Superior temporal gyrus (tissue), 1 donor: Measurements from ENCODE around the gene EFNA2.

Experiments
- DNase-seq: peaks from one replicate; pipeline ENCODE4 v3.0.0-alpha.2; 2016; ENCODE audit errors: extremely low spot score

Gene EFNA2

DNA sequence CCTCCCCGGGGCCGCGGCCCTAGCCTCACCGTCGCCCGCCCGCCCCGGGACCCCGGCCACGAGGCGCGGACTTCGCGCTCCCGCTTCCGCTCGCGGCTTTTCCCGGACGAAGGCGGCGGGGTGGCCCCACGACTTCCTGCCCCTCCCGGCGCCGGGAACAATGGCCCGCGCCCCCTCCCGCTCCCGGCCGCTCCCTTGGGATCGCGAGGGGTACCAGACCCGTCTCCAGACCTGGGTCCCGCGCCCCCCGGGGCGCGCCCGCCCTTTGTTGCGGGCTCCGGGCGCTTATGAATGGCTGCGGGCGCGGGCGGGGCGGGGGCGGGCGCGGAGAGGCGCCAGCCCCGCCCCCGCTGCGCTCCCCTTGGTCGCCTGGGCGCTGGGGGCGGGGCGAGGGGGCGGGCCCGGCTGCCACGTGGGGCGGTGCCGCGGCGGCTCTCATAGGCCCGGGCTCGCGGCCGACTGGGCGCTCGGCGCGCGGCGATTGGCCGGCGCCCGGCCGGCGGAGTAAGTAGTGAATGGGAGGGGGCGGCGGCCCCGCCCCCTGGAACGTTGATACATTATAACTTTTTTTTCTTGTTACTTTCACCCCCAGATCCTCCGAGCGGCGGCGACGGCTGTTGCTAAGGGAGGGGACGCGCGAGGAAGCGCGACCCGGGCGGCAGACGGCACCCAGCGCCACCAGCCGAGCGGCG, 36.2 kb upstream of the EFNA2 start:
- DNase-seq: peak; percentile 88

DNA sequence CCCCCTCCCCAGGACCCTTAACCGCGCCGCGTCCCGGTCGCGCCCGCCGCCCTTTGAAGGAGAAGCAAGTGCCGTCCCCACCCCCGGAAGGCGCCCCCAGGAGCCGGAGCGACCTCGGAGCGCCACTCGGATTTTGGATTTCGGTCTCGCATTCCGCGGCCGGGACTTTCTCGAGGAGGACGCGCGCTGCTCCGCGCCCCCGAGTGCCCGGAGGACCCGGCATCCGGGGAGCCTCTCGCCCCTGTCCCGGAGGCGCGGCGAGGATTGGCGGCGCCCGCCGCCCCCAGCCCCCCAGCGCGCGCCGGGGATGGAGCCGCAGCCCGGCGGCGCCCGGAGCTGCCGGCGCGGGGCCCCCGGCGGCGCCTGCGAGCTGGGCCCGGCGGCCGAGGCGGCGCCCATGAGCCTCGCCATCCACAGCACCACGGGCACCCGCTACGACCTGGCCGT, 35.7 kb upstream of the EFNA2 start:
- no peak for DNase-seq

- peak; percentile 30 for DNase-seq
Measured at GRCh38 chr19:1250437-1251260, 35.0 kb upstream of the EFNA2 start.

DNA sequence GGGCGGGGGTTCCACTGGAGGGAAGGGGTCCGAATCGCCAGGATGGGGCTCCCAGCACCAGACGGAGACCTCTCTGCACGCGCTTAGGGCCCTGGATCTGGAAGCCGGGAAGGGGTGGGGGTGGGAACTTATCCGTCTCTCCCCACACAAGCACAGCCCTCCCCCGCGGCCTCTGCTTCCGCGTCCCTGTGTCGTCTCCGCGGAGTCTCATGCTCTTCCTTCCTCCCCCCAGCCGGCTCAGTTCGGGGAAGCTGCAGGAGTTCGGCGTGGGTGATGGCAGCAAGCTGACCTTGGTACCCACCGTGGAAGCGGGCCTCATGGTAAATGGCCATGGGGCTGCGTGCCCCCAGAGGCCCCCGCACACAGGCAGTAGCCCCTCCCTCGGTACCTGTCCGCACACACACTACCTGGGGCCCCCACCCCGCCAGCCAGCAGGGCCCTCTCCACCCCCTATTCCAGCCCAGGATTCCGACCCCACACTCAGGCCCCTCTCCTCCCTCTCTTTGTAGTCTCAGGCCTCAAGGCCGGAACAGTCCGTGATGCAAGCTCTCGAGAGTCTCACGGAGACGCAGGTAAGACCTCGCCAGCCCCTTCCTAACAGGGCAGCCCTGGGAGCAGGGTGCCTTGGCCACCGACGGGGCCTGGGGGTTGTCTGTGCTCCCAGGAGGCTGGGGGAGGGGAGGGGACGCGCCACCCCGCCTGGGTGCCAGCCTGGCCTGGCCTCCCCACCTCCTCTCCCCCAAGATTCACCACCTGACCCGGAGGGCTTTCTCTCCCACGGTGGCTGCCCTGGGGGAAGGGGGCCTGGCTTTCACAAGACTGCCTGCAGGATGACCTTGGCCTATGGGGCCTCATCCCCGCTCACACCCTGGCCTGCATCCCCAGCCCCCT, 34.1 kb upstream of the EFNA2 start:
- DNase-seq: peak; percentile 60

GRCh38 chr19:1252221-1252820, 33.4 kb upstream of the EFNA2 start:
- peak; percentile 74 for DNase-seq

GRCh38 chr19:1252821-1253513, 32.7 kb upstream of the EFNA2 start:
- peak; percentile 80 for DNase-seq

GRCh38 chr19:1253514-1254080, 32.1 kb upstream of the EFNA2 start:
- DNase-seq: no peak

DNA sequence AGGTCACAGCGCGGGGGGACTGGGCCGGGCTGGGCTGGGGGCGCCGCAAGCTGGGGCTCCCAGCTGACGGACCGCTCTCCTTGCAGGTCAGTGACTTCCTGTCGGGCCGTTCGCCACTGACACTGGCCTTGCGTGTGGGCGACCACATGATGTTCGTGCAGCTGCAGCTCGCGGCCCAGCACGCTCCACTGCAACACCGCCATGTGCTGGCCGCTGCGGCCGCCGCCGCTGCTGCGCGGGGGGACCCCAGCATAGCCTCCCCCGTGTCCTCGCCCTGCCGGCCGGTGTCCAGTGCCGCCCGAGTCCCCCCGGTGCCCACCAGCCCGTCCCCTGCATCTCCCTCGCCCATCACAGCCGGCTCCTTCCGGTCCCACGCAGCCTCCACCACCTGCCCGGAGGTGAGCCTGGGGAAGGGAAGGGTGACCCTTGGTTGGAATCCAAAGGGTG, 31.6 kb upstream of the EFNA2 start:
- peak; percentile 60 for DNase-seq

DNA sequence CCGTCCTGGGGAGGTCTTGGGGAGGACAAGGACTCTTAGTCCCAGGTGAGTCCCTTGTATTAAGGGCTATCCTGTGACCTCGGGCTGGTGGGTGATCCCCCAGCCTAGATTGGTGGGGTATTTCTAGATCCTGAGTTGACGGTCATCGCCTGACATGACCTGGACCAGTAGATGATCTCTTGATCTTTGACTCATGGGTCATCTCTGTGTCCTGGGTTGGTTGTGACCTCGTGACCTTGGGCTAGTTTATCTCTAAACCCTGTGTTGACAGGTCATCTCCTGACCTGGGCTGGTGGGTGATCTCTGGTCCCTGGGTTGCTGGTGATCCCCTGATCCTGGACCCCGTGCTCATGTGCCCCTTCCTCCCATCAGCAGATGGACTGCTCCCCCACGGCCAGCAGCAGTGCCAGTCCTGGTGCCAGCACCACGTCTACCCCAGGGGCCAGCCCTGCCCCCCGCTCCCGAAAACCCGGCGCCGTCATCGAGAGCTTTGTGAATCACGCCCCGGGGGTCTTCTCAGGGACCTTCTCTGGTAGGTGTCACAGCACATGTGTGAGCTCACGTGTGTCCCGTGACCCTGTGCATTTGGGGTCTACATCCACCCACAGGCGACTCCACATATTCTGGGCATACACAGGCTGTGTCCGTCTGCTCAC, 31.0 kb upstream of the EFNA2 start:
- DNase-seq: peak; percentile 21

- DNase-seq: peak; percentile 79
Measured at GRCh38 chr19:1255186-1256161, 30.2 kb upstream of the EFNA2 start.

DNA sequence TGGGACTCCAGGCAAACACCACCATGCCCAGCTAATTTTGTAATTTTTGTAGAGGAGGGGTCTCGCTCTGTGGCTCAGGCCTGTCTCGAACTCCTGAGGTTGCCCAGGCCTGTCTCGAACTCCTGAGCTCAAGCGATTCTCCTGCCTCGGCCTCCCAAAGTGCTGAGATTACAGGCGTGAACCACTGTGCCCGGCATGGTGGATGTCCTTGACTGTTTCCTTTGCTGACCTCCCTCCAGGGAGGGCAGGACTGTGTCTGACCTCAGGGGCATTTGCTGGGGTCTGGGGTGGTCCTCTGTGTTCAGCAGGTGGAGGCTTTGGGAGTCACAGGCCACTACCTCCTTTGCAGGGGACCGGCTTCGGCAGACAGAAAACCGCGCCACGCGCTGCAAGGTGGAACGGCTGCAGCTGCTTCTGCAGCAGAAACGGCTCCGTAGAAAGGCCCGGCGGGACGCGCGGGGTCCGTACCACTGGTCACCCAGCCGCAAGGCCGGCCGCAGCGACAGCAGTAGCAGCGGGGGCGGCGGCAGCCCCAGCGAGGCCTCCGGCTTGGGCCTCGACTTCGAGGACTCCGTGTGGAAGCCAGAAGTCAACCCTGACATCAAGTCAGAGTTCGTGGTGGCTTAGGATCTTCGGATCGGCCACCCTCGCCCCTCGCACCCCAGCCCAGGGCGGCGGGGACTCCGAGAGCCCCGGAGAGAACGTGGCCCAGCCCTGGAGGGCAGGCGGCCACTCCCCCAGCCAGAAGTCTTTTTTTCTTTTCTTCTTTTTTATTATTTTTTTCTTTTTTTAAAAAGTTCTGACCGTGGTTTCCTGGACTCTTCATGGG, 28.8 kb upstream of the EFNA2 start:
- DNase-seq: no peak

DNA sequence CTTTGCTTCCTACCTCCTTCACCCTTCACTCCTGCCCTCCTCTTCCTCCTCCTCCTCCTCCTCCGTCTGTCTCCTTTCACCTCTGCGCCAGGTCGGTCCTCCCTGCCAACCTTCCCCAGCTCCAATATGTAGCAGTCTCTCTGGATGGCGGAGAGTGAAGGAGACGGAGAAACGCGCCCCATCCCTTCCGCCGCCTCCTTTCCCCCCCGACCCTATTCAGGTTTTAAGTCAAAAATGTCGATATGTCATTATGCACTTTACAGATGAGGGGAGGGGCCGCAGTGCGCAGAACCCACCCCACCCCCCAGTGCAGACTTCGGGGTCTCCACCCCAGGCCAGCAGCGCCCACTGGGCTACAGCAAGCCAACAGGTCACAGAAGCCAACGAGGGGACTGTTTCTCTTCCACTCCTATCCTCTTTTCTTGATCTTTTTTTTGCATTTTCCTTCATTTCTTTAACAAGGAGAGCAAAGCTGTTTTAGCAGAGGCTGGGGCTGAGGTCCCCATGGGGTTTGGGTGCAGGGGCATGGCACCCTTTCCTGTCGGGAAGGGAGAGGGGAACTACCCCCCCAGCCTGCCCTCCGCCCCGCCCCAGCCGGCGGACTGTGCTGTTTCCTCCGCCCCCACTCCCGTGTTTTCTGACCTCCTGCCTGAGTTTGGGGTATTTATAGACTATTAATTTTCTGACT, 28.1 kb upstream of the EFNA2 start:
- no peak for DNase-seq

GRCh38 chr19:1258163-1258492, 27.5 kb upstream of the EFNA2 start:
- DNase-seq: no peak

- DNase-seq: no peak
Measured at GRCh38 chr19:1258707-1259205, 26.9 kb upstream of the EFNA2 start.

DNA sequence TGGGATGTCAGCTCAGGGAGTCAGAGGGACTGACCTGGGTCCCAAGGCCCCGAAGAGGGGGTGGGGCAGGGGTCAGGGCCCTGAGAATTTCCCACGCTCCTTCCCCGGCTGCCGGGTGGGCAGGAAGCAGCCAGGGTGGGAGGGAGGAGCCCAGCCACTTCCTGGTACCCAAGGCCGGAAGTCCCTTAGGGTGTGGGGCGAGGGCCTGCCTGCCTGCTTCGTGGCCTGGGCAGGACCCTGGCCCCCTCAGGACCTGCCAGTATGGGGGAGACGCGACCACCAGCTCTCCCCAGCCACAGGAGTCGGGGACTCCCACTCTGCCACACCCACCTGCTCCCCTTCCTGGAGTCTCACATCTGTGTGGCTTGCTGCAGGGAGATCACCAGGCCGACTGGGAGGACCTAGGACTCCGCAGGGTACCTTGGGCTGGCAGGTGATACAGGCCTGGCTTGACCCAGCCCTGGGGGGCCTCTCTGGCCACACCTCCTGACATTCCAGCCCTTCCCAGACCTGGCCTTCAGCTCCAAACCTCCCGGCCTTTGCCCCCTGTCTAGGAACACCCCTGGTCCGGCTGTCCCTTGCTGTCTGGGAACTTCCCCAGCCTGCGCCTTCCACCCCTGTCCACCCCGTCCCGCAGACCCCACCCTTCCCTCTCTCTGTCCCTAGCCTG, 26.3 kb upstream of the EFNA2 start:
- DNase-seq: no peak

GRCh38 chr19:1259876-1260748, 25.6 kb upstream of the EFNA2 start:
- DNase-seq: no peak
